Stimulated activated naive CD8-positive, alpha-beta T cell treated with anti-CD3 and anti-CD28 coated beads, Interleukin-15, Interleukin-2, amounts not matched to agents 100 ng/mL and 50 ng/mL, for 24 hours (primary cell): ENCODE measurements around the gene ACOT7.
"Not testable (repeated sequence)": the region's sequence is repeated elsewhere in the genome, so short reads cannot be mapped to it uniquely, and the experiment has no call there.

Experiments
- H3K27ac Mint-ChIP-seq: one replicate; pipeline ENCODE4 v1.8.0; 2021; ENCODE audit warnings: mild to moderate bottlenecking, mixed read lengths
- H3K27me3 Mint-ChIP-seq: one replicate; pipeline ENCODE4 v1.8.0; 2021; ENCODE audit warnings: mixed read lengths
- H3K36me3 Mint-ChIP-seq: one replicate; pipeline ENCODE4 v1.8.0; 2021; ENCODE audit warnings: low read depth, mixed read lengths
- H3K4me1 Mint-ChIP-seq: one replicate; pipeline ENCODE4 v1.8.0; 2021; ENCODE audit warnings: low read depth, mixed read lengths
- H3K4me3 Mint-ChIP-seq: one replicate; pipeline ENCODE4 v1.8.0; 2021; ENCODE audit warnings: mild to moderate bottlenecking, mixed read lengths
- H3K9me3 Mint-ChIP-seq: one replicate; pipeline ENCODE4 v1.8.0; 2021; ENCODE audit warnings: mixed read lengths

Gene ACOT7

DNA sequence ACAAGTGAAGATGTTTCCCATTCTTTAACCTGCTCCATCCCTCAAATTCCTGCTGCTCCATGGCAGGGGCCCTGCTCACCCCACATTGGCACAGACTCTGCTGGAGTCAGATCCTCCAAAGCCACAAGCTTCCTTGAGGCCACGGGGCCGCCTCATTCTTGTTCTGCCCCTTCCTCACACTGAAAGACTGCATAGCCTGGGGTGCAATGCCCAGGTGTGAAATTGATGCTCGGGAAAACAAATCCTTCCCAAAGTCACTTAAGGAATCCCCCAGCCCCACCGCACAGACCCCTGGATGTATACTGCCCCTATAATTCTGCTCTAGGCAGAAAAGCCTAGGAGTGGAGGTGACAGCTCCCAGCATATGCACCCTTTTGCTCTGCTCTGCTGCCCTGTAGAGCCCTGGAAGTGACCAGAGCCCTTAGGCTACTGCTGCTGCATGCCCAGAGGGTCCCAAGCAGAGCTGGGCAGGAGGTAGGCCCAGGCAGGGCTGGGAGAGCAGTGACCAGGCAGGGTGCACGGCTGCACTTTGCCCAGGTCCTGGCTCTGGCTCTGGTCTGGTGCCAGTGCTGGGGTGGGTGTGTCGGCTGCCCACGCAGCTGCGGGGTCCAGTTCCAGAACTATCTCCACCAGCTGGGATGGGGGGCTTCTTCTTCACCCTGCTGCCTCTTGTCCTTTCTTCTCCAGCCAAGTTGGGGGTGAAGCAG, 24.5 kb upstream of the ACOT7 start:
- Mint-ChIP-seq H3K9me3 (no peaks in the 10 kb centered on the region), H3K27me3 (peaks cover 62% of the 10 kb centered on the region), H3K4me3 (no peak overlapping the region), H3K27ac (no peak overlapping the region), H3K4me1 (peaks cover 12% of the 10 kb centered on the region), H3K36me3 (no peaks in the 10 kb centered on the region)

DNA sequence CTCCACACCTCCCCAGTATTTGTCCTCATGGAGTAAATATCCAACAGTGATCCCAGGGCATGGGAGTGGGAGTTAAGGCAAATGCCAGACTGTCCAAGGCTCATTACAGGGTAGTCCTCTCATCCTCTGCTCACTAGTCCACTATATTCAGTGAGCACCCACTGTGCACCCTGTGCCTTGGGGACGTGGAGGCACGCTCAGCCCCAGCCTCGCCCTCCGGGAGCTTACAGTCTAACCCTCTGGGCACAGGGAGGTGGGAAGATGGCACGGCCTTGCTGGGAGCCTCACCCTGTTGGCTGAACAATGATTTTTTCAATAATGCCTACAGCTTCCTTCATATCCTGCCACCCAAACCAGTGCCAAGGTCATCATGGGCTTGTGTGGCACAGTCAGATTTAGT, 23.3 kb upstream of the ACOT7 start:
- no peak overlapping the region for H3K4me3 Mint-ChIP-seq
- H3K27ac Mint-ChIP-seq, result no peak overlapping the region
- no peaks in the 10 kb centered on the region for H3K9me3 Mint-ChIP-seq
- no peaks in the 10 kb centered on the region for H3K36me3 Mint-ChIP-seq
- H3K4me1 Mint-ChIP-seq, result peaks cover 12% of the 10 kb centered on the region
- peaks cover 61% of the 10 kb centered on the region for H3K27me3 Mint-ChIP-seq

DNA sequence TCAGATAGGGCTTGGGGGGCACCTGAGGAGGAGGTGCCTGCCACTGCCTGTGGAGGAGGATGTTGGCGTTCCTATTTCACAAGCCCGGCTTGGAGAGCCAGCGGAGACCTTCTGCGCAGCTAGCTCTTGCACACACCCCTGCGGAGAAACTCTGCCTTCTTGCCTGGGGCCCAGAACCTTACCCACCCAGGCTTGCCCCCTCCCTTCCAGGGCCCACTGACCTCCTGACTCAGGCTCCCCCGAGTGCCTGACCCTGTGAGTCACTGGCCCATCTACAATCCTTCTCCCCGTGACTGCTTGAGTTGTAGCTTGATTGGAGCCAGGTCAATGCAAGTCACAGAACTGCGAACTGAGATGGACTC, 22.7 kb upstream of the ACOT7 start:
- H3K36me3 Mint-ChIP-seq, result no peaks in the 10 kb centered on the region
- peaks cover 12% of the 10 kb centered on the region for H3K4me1 Mint-ChIP-seq
- H3K27ac Mint-ChIP-seq, result no peak overlapping the region
- no peaks in the 10 kb centered on the region for H3K9me3 Mint-ChIP-seq
- no peak overlapping the region for H3K4me3 Mint-ChIP-seq
- H3K27me3 Mint-ChIP-seq, result peaks cover 57% of the 10 kb centered on the region

DNA sequence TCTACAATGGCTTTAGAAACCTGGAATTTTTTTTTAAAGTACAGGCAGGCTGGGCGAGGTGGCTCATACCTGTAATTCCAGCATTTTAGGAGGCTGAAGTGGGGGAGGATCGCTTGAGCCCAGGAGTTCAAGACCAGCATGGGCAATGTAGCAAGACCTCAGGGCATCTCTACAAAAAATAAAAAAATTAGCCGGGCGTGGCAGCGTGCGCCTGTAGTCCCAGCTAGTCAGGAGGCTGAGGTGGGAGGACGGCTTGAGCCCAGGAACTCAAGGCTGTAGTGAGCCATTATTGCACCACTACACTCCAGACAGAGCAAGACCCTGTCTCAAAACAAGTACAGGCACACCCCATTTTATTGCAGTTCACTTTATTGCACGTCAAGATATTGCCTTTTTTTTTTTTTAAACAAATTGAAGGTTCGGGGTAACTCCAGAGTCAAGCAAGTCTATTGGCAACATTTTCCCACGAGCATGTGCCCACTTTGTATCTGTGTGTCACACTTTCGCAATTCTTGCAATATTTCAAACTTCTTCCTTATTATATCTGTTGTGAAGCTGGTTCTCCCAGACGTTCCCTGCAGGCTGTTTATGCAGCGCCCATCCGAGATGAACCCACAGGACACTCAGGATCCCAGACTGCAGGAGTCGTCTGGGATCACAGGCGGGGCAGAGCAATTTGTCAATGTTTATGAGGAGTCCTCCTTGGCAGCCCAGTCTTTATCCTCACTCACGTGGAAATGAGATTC, 21.5 kb upstream of the ACOT7 start:
- Mint-ChIP-seq H3K27ac (no peak overlapping the region), H3K4me3 (no peak overlapping the region), H3K36me3 (no peaks in the 10 kb centered on the region), H3K4me1 (peaks cover 9% of the 10 kb centered on the region), H3K27me3 (peaks cover 53% of the 10 kb centered on the region), H3K9me3 (no peaks in the 10 kb centered on the region)

DNA sequence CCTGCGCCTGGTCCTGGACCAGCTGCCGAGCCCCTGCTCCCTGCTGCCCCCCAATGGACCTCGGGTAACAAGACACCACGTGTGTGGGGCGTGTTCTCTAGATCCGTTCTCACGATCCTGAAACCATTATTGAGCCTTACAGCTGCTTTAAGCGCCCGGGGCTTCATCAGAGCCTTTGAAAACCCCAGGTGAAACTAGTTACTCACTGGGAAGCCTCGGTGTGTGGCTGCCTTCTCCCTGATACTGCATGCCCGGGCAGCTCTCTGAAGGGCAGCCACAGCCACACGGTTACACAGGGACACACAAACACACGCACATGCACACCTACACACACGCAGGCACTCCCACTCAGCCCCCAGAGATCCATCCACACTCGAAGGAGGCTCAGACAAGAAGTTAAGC, 20.9 kb upstream of the ACOT7 start:
- Mint-ChIP-seq H3K36me3 (no peaks in the 10 kb centered on the region), H3K27ac (no peak overlapping the region), H3K27me3 (peaks cover 53% of the 10 kb centered on the region), H3K4me1 (peaks cover 9% of the 10 kb centered on the region), H3K9me3 (no peaks in the 10 kb centered on the region), H3K4me3 (no peak overlapping the region)

DNA sequence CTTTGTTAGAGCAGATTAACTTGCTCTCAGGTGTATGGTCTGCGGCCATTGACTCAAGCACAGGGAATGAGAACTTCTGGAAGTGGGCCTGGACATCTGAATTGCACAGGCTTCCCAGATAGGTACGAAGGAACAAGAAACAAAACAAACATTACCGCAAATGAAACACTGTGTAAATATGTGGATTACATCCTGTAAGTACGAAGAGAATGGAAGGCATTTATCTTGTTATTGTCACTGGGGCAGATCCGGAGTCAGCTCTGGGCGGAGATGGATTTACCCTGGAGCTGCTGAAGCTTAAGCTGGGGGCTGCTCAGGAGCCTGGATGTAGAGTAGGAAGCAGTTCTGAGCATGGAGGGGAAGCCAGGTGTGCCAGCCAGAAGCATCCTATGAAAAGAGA, 19.3 kb upstream of the ACOT7 start:
- H3K9me3 Mint-ChIP-seq, result no peaks in the 10 kb centered on the region
- peaks cover 49% of the 10 kb centered on the region for H3K27me3 Mint-ChIP-seq
- H3K36me3 Mint-ChIP-seq, result no peaks in the 10 kb centered on the region
- H3K4me3 Mint-ChIP-seq, result no peak overlapping the region
- H3K4me1 Mint-ChIP-seq, result peaks cover 6% of the 10 kb centered on the region
- H3K27ac Mint-ChIP-seq, result no peak overlapping the region

DNA sequence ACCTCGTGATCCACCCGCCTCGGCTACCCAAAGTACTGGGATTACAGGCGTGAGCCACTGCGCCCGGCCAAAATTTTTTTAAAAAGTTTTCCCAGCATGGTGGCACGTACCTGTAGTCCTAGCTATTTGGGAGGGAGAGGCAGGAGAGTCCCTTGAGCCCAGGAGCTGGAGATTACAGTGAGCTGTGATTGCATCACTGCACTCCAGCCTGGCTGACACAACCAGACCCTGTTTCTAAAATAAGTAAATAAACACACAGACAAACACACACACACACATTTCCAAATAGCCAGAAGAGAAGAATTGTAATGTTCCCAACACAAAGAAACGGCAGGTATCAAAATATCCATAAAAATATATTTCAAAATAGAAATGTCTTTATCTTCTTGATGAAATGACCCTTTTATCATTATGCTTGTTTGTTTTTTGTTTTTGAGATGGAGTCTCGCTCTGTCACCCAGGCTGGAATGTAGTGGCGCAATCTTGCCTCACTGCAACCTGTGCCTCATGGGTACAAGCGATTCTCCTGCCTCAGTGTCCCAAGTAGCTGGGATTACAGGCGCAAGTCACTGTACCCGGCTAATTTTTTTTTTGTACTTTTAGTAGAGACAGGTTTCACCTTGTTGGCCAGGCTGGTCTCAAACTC, 16.8 kb upstream of the ACOT7 start:
- no peaks in the 10 kb centered on the region for H3K36me3 Mint-ChIP-seq
- H3K4me1 Mint-ChIP-seq, result peaks cover 6% of the 10 kb centered on the region
- no peak overlapping the region for H3K27ac Mint-ChIP-seq
- no peak overlapping the region for H3K4me3 Mint-ChIP-seq
- no peaks in the 10 kb centered on the region for H3K9me3 Mint-ChIP-seq
- H3K27me3 Mint-ChIP-seq, result peaks cover 24% of the 10 kb centered on the region

DNA sequence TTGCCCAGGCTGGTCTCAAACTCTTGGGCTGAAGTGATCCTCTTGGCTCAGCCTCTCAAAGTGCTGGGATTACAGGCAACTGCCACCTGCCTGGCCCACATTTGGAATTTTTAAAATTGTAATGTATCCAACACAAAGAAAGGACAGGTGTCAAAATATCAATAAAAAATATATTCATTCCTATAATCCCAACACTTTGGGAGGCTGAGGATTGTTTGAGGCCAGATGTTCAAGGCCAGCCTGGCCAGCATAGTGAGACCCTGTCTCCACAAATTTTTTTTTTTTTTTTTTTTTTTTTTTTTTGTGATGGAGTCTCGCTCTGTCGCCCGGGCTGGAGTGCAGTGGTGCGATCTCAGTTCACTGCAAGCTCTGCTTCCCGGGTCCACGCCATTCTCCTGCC, 16.2 kb upstream of the ACOT7 start:
- H3K36me3 Mint-ChIP-seq, result no peaks in the 10 kb centered on the region
- peaks cover 5% of the 10 kb centered on the region for H3K4me1 Mint-ChIP-seq
- no peak overlapping the region for H3K4me3 Mint-ChIP-seq
- H3K9me3 Mint-ChIP-seq, result no peaks in the 10 kb centered on the region
- H3K27ac Mint-ChIP-seq, result no peak overlapping the region
- H3K27me3 Mint-ChIP-seq, result peaks cover 24% of the 10 kb centered on the region

DNA sequence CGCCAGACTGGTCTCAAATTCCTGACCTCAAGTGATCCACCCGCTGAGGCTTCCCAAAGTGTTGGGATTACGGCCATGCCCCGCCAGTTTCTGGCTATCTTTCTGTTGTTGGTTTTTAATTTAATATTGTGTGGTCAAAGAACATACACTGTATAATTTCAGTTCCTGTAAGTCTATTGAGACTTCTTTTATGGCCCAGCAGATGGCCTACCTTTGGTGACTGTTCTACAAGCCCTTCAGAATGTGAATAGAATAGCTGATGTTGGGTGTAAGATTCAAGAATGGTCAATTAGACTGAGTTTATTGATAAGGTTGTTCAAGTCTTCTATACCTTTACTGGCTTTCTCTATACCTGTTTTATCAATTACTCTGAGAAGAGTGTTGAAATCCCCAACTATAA, 15.5 kb upstream of the ACOT7 start:
- Mint-ChIP-seq H3K27me3 (peaks cover 18% of the 10 kb centered on the region), H3K4me1 (peaks cover 3% of the 10 kb centered on the region), H3K4me3 (no peak overlapping the region), H3K36me3 (no peaks in the 10 kb centered on the region), H3K27ac (no peak overlapping the region), H3K9me3 (no peaks in the 10 kb centered on the region)

DNA sequence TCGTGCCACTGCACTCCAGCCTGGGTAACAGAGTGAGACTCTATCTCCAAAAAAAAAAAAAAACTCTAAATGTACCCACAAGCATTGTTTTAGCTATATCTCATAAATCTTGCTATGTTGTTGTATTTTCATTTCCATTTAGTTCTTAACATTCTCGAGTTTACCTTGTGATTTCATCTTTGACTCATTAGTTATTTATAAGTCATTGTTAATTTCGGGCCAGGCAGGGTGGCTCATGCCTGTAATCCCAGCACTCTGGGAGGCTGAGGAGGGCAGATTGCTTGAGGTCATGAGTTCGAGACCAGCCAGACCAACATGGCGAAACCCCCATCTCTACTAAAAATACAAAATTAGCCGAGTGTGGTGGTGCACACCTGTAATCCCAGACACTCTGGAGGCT, 14.5 kb upstream of the ACOT7 start:
- no peak overlapping the region for H3K27ac Mint-ChIP-seq
- H3K27me3 Mint-ChIP-seq, result peaks cover 17% of the 10 kb centered on the region
- peaks cover 3% of the 10 kb centered on the region for H3K4me1 Mint-ChIP-seq
- H3K4me3 Mint-ChIP-seq, result no peak overlapping the region
- no peaks in the 10 kb centered on the region for H3K36me3 Mint-ChIP-seq
- H3K9me3 Mint-ChIP-seq, result no peaks in the 10 kb centered on the region

DNA sequence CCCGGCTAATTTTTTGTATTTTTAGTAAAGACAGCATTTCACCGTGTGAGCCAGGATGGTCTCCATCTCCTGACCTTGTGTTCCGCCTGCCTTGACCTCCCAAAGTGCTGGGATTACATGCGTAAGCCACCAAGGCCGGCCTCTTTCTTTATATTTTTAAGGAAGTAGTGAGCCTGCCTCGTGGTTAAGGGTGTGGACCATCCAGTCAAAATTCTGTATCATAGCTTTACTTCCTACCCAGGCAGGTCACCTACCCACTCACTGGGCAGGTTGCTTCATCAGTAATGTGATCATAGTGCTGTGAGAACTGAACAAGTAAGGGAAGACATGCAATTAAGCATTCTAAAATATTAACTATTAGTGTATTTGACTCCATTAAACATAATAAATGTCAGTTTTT, 8.1 kb upstream of the ACOT7 start:
- no peaks in the 10 kb centered on the region for H3K36me3 Mint-ChIP-seq
- H3K4me1 Mint-ChIP-seq, result peaks cover 3% of the 10 kb centered on the region
- H3K27me3 Mint-ChIP-seq, result peaks cover 10% of the 10 kb centered on the region
- no peaks in the 10 kb centered on the region for H3K9me3 Mint-ChIP-seq
- no peak overlapping the region for H3K27ac Mint-ChIP-seq
- H3K4me3 Mint-ChIP-seq, result no peak overlapping the region

DNA sequence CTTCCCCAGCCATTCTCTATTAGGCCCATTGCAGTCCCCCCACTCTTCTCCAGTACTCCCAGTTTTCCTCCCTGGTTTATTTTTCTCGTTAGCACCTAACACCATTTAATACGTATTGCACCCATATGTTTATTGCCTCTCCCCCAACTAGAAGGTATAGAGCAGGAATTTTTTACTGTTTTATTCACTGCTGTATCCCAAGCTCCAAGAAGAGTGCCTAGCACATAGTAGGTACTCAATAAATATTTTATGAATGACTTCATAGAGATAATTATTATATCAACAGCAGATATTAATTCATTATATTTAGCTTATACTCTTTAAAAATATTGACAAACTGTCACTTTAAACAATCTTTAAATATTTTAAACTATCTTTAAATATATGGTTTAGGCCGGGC, 5.7 kb upstream of the ACOT7 start:
- Mint-ChIP-seq H3K36me3 (no peaks in the 10 kb centered on the region), H3K27ac (no peak overlapping the region), H3K9me3 (no peaks in the 10 kb centered on the region), H3K4me1 (peaks cover 9% of the 10 kb centered on the region), H3K4me3 (no peak overlapping the region), H3K27me3 (peaks cover 4% of the 10 kb centered on the region)

DNA sequence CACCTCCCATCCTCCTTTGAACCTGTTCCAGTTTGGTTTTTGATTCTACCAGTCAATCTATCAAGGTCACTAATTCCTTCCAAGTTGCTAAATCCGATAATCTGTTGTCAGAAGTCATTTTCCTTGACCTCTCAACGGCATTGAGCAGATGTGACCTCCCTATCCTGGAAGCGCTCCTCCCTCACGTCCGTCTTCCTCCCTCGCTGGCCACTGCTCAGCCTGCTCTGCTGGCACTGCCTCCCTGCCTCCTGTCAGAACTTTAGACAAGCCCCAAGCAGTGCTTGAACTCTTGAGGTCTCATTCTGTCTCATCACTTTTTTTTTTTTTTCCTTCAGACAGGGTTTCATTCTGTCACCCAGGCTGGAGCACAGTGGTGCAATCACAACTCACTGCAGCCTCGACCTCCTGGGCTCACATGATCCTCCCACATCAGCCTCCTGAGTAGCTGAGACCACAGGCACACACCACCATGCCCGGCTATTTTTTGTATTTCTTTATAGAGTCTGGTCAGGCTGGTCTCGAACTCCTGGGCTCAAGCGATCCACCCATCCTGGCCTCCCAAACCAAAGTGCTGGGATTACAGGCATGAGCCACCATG, 4.4 kb upstream of the ACOT7 start:
- Mint-ChIP-seq H3K4me3 (no peak overlapping the region), H3K36me3 (no peaks in the 10 kb centered on the region), H3K27me3 (peaks cover 4% of the 10 kb centered on the region), H3K27ac (no peak overlapping the region), H3K4me1 (peaks cover 14% of the 10 kb centered on the region), H3K9me3 (no peaks in the 10 kb centered on the region)

DNA sequence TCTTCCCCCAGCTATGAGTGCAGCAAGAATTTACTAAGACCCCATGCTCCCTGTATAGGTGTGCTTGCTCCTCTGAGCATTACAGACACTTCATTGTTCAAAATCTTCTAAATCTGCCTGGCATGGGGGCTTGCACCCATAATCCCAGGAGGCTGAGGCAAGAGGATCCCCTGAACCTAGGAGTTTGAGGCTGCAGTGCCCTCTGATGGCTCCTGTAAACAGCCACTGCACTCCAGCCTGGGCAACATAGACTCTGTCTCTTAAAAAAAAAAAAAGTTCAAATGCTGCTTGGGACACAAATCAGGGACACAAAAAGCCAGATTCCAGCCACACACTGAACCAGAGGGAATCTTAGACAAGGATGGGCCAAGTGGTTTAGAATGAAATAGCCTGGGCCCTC, 3.4 kb upstream of the ACOT7 start:
- no peaks in the 10 kb centered on the region for H3K9me3 Mint-ChIP-seq
- no peak overlapping the region for H3K4me3 Mint-ChIP-seq
- H3K27me3 Mint-ChIP-seq, result peaks cover 4% of the 10 kb centered on the region
- no peaks in the 10 kb centered on the region for H3K36me3 Mint-ChIP-seq
- no peak overlapping the region for H3K27ac Mint-ChIP-seq
- peaks cover 19% of the 10 kb centered on the region for H3K4me1 Mint-ChIP-seq

DNA sequence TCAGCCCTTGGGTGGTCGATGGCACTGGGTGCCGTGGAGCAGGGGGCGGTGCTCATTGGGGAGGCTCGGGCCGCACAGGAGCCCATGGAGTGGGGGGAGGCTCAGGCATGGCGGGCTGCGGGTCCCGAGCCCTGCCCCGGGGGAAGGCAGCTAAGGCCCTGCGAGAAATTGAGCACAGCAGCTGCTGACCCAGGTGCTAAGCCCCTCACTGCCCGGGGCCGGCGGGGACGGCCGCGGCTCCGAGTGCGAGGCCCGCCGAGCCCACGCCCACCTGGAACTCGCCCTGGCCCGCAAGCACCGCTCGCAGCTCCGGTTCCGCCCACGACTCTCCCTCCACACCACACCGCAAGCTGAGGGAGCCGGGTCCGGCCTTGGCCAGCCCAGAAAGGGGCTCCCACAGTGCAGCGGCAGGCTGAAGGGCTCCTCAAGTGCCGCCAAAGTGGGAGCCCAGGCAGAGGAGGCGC, 2.2 kb upstream of the ACOT7 start:
- H3K9me3 Mint-ChIP-seq, H3K36me3 Mint-ChIP-seq, H3K27me3 Mint-ChIP-seq, H3K27ac Mint-ChIP-seq, H3K4me3 Mint-ChIP-seq: not testable (repeated sequence)
- peaks cover 22% of the 10 kb centered on the region for H3K4me1 Mint-ChIP-seq
